Occipital lobe (tissue), 2 donors: ENCODE data around the gene PODXL. TPM values are rescaled to one million over a fixed set of nuclear protein-coding genes. Genes with fewer than 3 reads are reported as not detected.
"Not testable (repeated sequence)": the region's sequence is repeated elsewhere in the genome, so short reads cannot be mapped to it uniquely, and the experiment has no call there.

ENCODE experiments used
- DNase-seq: peaks from one replicate; lab custom pipeline; 2025; lab: John Stamatoyannopoulos, UW
- total RNA-seq: library from RNA; depleted of rRNA; stranded (reverse); fragments of >200 nt; gene quantifications from one replicate; pipeline ENCODE4 v1.2.3, GENCODE V29; 2014

The PODXL gene
- total RNA-seq, 1 donor from 2014 or later: 11.1 TPM

DNA sequence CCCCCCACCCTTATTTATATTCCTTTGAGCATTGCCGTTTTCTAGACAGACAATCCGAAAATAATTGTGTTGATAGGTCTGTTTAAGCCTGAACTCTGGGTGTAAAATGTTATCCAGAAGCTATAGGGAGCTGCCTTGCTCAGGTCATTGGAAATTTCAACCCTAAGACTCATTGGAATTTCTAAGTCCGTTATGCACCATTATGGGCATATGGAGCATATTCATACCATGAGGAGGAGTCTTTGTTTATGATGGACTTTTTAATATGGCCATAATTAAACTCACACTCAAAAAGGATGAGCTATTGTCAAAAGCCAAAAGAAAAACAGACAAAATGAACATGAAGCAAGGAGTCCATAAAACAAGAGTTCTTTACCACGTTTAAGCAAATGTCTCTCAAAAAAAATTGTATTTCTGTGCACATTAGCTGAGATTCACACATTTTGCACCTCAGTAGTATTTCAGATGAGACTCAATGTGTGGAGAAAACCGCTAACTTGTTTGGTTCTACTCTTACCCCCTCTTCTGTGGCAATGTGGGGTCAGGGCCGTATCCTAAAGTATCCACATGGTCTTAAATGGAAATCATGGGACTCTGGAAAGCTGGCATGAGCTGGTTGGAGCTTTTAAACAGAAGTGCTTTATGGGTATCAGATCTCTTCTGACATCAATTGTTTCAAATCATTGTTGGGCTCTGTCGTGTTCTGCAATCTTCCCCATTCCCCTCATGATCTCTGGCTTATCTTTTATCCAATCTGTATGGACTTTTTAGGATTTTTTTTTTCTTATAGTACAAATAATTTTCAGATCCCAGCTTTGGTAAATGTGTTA, 60.5 kb downstream of the PODXL start:
- DNase-seq: no peak

DNA sequence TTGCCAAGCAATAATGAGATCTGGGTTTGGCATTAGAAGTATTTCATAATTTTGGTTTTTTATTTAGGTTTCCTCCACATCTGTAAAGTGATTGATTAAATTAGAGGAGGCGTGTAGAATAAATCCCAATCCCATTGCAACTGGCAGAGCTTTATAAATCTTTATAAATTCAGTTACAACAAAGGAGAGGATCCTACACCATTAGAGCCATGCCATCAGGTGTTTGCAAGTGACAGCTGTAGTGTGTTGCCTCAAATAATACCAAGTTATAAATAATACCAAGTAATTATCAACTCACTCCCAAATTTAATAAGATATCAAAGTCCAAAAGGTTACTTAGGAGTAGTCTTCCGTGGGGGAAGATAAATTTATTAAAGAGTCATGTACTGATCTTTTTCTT, 62.2 kb downstream of the PODXL start:
- no peak for DNase-seq

DNA sequence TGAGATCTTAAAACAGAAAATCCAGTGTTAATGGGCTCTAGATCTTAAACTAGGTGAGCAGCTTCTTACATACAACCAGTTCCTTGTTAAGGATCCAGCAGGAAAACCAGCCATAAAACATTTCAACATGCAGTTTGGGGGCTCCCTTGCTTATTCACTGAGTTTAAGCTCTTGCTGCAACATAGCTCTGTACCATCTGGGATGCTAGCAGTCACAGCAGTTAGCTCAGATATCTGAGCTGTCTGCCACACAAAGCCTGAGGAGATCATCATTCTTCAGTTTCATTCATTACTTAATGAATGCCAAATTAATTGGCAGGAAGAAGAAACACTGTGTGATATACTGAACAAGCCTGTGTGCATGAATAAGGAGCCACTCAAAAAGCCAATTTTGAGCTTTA, 62.8 kb downstream of the PODXL start:
- DNase-seq: no peak

DNA sequence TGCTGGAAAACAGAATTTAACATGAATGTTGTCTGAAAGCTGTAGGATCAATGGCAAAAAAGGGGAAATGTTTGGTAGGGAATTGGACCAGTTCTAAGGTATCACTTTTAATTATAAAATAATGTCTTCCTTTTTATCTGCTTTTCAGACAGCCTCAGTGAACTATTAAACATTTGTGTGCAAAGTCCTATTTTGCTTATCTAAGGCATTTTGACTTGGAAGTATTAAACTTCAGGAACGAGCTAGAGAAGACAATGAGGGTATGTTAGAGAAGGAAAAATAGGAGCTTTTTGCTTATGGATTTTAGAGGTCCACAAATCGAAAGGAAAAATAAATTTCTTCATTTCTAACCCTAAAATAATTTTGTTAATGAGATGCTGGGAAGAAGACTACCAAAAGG, 63.3 kb downstream of the PODXL start:
- no peak for DNase-seq

DNA sequence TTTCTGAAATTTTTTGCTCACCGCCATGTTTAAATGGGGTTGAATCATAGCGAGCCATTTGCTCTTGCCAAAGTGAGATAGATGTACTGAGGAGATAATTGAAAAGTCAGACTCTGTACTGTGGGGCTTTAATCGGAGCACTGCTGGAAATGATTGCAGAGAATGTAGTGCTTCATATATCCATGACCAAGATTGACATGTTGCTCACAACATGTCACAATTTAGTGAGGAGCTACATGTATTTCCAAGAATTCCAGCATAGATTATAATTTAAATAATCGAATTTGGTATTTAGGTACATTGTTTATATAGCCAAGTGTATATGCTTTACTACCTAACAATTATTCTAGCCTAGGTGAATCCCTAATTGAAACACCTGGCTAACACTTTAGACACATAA, 66.5 kb downstream of the PODXL start:
- no peak for DNase-seq

DNA sequence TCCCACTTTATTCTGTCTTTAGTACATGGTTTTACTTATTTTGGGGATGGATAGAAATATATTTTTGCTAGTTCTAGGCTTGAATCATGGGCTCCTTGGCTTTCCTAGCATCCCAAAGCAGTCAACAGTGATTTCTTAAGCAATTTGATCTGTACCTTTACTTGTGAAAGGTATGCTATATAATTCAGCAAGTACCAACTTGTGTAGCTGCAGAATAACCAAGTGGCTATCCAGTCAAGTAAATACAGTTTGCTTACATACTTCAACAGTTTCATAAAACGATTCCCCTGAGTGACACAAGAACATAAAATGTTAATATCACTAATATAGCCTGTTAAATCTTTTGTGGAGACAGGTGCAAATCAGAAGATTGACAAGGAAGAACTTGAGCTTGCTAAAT, 67.2 kb downstream of the PODXL start:
- no peak for DNase-seq

DNA sequence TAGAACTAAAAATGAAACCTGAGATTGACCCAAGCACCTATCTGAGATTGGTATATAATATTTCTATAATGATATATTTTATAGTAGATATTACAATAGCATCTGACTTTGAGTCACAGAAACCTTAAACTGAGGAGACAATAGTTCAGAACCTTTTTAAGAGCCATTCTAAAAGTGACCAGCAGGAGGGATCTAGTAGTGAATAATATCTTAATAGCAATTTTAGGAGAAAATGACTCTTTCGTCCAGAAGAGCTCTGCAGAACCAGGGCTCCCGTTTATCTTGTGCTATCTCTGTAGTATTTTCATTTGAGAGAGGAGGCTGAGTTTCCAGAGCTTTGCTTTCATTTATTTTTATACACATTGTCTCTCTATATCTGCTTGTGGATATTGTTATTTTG, 68.1 kb downstream of the PODXL start:
- DNase-seq: no peak

DNA sequence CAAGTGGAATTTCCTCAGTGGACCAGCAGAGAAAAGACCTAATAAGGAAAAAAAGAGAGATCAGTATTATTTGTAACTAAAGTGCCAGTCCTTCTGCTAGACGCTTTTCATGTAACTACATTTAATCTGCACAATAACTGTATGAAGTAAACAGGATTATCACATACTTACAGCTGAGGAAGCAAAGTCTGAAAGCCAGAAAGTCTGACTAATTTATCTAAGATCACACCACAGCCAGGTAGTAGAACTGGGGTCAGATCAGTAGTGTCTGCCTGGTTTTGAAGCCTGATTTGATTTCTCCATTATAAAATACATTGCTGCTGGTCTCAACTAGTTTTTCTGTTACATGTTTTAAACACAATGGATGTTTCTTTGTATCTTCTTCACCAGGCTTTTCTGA, 69.2 kb downstream of the PODXL start:
- no peak for DNase-seq

DNA sequence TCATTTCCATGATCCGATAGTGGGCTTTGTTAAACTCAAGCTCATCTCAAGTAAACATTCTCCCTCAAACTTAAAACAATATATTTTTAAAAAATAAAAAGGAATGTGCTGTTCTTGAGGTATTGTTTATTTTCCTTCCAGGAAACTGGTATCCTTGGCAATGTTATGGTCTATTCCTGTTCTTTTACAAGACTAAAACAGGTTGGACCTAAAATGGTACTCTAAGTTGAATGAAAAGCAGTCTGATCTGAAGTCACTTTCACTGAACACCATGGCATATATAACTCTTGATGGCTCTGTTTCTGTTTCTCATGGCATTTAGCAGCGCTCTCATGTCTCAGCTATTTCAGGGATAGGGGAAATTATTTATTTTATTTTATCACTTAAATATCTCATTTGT, 70.1 kb downstream of the PODXL start:
- DNase-seq: no peak

DNA sequence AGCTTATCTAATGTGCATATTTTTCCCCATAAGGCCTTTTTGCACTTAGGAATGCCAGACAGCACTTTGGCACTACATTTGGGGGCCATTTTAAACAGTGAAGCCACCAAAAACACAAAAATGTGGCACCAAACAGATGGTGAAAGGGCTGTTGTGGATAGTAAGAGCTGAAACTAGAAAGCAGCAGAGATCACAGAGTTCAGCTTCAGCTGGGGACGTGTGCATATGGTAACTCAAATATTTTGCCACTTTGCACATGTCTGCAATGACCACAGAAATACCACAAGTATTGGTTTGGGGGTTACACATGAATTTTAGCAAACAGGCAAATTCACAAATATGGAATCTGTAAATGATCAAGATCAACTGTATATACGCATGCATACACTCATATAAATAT, 72.8 kb downstream of the PODXL start:
- DNase-seq: no peak

DNA sequence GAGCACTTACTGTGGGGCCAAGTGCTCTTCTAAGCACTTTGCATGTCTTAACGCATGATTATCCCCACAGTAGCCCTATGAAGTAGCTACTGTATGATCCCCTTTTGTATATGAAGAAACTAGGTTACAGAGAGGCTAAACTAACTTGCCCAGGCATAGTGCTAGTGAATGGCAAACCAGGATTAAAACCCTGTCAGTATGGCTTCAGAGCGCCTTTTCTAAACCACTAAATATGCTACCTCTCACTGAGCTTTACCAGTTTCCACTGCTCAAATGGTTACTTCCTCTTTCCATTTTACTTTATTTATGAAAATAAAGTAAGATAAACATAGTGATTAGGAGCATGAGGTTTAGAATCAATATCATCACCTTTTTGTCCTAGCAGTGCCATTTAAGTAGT, 73.6 kb downstream of the PODXL start:
- no peak for DNase-seq

DNA sequence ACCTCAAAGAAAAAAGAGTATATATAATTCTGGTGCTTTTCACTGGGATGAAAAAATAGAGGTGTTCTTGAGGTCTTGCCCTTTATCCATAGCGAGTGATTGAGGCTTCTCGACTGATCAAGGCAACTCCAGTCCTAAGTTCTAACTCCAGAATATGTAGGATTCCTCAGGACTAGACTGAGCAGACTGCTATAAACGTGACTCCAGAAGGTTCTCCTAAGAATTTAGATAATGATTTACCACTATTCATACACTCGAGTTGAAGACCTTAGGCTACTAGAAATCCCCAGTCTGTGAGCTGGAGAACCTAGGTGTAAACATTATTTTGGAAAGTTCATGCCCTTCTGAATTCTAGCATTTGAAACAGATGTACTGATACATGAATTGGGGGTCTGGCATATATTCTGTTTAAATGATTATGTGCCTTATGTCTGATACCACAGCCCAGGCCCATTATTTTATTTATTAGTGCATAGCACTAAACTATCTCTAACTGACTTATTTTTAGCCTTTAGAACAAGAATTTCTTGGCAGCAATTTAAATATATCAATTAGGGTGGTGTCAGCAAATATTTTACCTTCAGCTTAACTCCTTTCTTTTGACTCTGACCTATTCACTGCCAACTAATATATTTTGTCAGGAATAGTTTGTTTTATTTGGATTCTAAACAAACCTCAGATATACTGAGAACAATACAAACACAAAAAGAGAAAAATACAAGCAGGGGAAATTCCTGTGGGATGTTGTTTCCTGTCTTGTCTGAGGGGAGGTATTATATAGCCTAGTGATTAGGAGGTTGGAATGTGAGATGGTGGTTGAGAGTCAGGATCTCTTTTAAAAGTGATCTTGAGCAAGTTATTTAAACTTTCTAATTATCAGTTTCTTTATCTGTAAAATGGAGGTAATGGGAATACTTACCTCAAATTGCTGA, 75.8 kb downstream of the PODXL start:
- no peak for DNase-seq

DNA sequence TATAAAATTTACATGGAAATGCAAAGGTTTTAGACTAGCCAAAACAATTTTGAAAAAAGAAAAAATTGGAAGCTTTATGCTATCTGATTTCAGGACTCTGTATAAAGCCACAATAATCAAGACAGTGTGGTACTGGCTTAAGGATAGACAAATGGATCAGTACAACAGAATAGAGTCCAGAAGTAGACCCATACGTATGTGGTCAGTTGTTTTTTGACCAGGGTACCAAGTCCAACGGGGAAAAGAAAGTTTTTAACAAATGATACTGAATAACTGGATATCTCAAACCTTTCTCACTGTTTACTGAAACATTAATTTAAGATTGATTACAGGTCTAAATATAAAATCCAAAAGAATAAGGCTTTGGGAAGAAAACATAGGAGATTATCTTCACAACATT, 79.7 kb downstream of the PODXL start:
- DNase-seq: no peak

DNA sequence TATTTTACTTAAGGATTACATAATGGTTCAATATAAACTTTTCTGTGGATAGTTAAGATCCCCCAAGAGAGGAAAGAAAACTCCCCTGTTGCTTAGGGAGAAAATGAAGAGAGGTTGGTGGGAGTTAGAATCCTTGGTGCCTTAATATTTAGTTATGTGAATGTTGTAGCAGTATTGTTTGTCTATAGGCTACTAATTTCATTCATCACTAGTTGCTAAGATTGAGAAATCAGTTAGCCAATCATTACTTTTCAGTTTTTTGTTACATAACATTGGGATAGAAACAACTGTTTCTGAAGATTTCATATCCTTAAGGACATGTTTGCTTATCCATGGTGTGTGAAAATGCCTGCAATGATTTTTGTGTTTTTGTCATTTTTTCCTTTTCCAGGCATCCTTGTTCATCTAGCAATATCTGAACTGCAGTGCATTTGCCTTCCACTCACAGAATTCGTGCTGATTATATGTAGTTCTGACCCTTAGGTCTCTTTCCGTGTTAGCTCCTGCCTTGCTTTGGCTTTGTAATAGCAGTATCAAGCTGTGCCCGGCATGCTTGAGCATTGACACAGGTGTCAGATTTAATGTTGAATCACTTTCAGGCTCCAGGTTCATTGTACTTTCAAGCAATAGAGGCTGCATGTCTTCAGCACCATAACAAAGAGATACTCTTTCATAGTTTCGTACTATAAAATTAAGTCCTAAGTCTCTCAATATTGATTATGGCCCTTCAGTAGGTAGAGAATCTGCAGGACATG, 85.0 kb downstream of the PODXL start:
- DNase-seq: no peak

DNA sequence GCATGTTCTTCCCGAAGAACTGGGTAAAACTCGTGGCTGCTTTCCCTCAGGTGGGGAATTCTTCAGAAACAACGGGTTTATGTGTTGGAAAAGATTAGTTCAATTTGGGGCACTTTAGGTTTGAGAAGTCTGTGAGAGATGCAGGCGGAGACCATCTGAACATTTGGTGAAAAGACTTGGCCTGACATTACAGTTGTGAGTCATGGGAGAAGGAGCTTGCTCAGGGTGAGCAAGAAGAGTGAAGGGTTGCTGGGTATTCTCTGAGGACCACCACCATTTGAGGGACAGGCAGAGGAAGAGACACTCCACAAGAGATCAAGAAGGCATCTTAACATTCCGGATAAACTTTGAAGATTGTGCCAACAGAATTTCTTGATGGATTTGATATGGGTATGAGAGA, 88.6 kb downstream of the PODXL start:
- no peak for DNase-seq

DNA sequence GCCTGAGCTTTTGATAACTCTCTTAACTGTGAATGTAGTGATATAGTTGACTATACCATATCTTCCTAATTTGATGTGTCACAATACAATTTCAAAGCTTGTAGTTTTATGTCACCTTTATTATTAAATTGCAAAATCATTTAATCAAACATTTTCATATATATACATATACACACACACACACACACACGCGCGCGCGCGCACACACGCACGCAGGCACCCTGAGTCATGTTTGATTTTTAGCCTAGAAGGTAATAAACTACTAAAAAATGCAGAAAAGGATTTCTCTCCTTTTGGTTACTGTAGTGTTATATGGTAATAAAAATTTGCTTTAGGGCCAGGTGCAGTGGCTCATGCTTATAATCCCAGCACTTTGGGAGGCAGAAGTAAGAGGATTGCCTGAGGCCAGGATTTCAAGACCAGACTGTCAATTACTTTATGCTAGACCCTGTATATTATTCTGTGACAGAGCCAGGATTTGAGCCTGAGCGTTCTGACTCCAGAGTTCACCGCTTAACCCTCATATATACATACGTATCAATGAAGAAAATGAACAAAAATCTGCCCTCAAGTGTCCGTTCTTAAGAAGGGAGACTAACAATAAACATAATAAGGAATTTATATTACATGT, 89.6 kb downstream of the PODXL start:
- no peak for DNase-seq

DNA sequence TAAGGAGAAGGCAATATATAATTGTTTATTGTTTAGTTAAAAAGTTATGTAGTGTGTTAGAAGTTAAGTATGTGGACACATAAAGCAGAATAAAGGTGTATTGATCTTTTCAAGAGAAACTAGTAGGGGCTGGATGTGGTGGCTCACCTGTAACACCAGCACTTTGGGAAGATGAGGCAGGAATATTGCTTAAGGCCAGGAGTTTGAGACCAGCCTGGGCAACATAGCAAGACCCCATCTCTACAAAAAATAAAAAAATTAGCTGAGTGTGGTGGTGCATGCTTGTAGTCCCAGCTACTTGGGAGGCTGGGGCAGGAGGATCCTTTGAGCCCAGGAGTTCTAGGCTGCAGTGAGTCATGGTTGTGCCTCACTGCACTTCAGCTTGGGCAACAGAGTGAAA, 93.7 kb downstream of the PODXL start:
- not testable (repeated sequence) for DNase-seq

DNA sequence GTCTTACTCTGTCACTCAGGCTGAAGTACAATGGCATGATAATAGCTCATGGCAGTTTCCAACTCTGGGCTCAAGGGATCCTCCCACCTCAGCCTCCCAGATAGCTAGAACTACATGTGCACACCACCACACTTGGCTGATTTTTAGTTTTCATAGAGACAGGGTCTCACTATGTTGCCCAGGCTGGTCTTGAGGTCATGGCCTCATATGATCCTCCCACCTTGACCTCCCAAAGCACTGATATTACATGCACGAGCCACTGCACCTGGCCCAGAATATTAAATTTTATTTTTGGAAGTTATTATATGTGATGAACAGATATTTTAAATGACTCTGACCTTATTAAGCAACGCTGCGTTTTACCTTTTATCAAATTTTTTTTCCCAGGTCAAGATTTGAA, 94.4 kb downstream of the PODXL start:
- DNase-seq: no peak

DNA sequence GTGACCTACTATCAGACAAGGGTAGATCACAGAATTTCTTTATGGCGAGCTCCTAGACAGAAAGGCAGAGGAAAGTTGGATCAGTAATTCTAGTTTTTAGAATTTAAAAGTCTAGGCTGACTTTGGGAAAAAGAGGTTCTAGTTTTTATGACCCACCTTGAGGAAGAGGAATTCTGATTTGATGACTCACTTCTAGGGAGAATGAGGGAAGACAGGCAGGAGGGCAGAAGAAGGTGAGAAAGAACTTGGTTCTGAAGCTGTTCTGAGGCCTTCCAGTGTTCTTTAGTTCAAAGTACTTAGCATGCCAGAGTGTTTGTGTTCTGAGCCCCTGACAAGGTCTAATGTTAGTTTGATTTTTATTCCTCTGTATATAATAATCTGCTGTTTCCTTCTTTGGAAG, 97.2 kb downstream of the PODXL start:
- no peak for DNase-seq

DNA sequence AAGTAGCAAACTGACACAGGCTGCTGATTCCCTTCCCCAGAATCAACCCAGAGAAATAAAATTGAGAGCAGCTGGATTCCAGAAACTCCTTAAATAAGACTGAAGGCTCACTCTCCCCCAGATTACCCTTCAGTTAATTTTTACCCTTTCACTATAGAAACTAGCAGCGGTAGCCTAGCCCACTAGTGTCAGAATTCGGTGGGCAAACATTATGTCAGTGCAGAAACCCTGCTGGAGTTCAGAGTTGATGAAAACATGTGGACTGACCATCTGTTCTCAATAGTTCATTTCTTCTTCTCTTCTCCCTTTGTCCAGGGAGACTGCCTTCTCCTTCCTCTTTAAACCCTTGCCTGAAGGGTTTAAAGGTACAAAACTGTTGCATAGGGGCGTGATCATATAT, 100.1 kb downstream of the PODXL start:
- DNase-seq: no peak

DNA sequence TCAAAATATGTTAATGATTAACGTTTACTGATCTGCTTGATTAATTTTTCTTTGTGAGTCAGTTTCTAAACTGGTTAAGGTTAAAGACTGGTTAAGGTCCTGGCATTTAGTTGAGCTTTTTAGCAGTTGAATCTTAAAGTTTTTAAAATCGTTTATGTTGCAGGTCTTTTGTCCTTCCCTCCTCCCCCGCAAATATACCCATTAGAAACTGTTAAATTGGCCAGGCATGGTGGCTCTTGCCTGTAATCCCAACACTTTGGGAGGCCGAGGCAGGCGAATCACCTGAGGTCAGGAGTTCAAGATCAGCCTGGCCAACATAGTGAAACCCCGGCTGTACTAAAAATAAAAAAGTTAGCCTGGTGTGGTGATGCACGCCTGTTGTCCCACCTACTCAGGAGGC, 100.9 kb downstream of the PODXL start:
- no peak for DNase-seq

DNA sequence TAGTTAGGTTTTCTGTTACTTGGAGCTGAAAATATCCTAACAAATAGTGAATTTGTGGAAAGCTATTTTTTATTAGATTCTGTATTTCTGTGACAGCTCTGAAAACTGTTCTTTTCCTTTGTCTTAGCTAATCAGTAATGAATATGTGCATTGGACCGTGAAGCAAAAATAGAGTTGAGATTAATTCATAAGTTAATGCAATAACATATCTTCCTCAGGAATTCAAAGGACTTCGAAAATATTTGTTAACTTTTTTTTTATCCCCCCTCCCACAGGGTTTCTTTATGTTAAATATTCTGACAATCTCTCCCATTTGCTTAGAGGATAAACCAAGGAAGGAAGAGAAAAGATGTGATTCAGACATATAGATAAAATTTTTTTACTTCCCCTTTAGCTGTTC, 101.4 kb downstream of the PODXL start:
- no peak for DNase-seq
